K562 (cell line): ENCODE data around the gene SLC4A2. TPM values are rescaled to one million over a fixed set of nuclear protein-coding genes. Genes with fewer than 3 reads are reported as not detected.

Experiments
- BCL6 ChIP-seq: fragments of 250-450 bp; sonication (Bioruptor Pico); IDR thresholded peaks from 2 replicates; pipeline ENCODE4 v1.4.0; 2020
- BRD9 ChIP-seq: fragments of 450-650 bp; IDR thresholded peaks from 2 replicates; pipeline ENCODE4 v1.6.1; 2018; ENCODE audit warnings: low read depth; ENCODE audit not compliant: partially characterized antibody
- CBFA2T2 ChIP-seq: fragments of 450-650 bp; conservative IDR thresholded peaks from 2 replicates; pipeline ENCODE4 v1.6.1; 2017; ENCODE audit warnings: mild to moderate bottlenecking
- CCAR2 ChIP-seq: fragments of 200-400 bp; formaldehyde crosslinking; IDR thresholded peaks from 2 replicates; pipeline ENCODE4 v1.6.1; 2017; ENCODE audit warnings: mild to moderate bottlenecking, low read depth, low read length
- CREBBP ChIP-seq: IDR thresholded peaks from one replicate; pipeline ENCODE4 v1.6.1; 2012; ENCODE audit warnings: low read depth, mild to moderate bottlenecking, control low read depth, inconsistent platforms, low read length
- ELF1 ChIP-seq: fragments of 200-800 bp; sonication (Bioruptor generic); IDR thresholded peaks from 2 replicates; pipeline ENCODE4 v1.6.1; 2016; ENCODE audit warnings: missing genetic modification characterization, missing compliant biosample characterization
- EP300 ChIP-seq: IDR thresholded peaks from 2 replicates; pipeline ENCODE4 v1.6.1; 2012; ENCODE audit warnings: low read length, improper control_type of control experiment
- ETS2 ChIP-seq: IDR thresholded peaks from 2 replicates; pipeline ENCODE4 v1.6.1; 2016; ENCODE audit warnings: borderline replicate concordance, missing genetic modification characterization, mild to moderate bottlenecking, moderate library complexity, missing compliant biosample characterization; ENCODE audit not compliant: poor library complexity, severe bottlenecking
- LARP7 ChIP-seq: fragments of 450-650 bp; IDR thresholded peaks from 2 replicates; pipeline ENCODE4 v1.6.1; 2016
- NUFIP1 ChIP-seq: fragments of 450-650 bp; IDR thresholded peaks from 2 replicates; pipeline ENCODE4 v1.6.1; 2018; ENCODE audit not compliant: partially characterized antibody
- SOX6 ChIP-seq: fragments of 450-650 bp; IDR thresholded peaks from 2 replicates; pipeline ENCODE4 v1.6.1; 2014; ENCODE audit warnings: mild to moderate bottlenecking
- ZNF217 ChIP-seq: sonication (generic); formaldehyde crosslinking; IDR thresholded peaks from 2 replicates; pipeline ENCODE4 v1.8.0; 2022; ENCODE audit warnings: mild to moderate bottlenecking, missing genetic modification reagents
- ZNF586 ChIP-seq: fragments of 450-650 bp; formaldehyde crosslinking; conservative IDR thresholded peaks from 2 replicates; pipeline ENCODE4 v1.4.0; 2020; ENCODE audit warnings: mild to moderate bottlenecking, moderate library complexity
- ZNF695 ChIP-seq: fragments of 450-650 bp; formaldehyde crosslinking; IDR thresholded peaks from 2 replicates; pipeline ENCODE4 v1.4.0; 2020; ENCODE audit warnings: mild to moderate bottlenecking, moderate library complexity
- polyA plus RNA-seq, 8 experiments: library from polyadenylated mRNA; depleted of rRNA in 4 of 8; stranded (reverse) in 5 of 8; unstranded in 3 of 8; fragments of >200 nt; fragmentation: Nextera tagmentation in 2 of 8; fragmentation: Illumina TruSeq in 1 of 8; extraction: Ambion mirVana in 2 of 8; extraction: Trizol in 1 of 8; gene quantifications; 2 replicates each; pipeline versions ENCODE4 v1.2.1 to v1.2.3, GENCODE V29; 2011 to 2014; ENCODE audit warnings: inconsistent platforms in 1 of 8, missing spikeins in 1 of 8
- total RNA-seq, 7 experiments: library from RNA; depleted of rRNA in 6 of 7; stranded (reverse); fragments of >200 nt in 6 of 7; fragmentation: Illumina TruSeq in 2 of 7; extraction: Trizol in 2 of 7; gene quantifications; 2 replicates each; pipeline versions ENCODE4 v1.2.1 to v1.2.3, GENCODE V29; 2011 to 2021; ENCODE audit warnings: low replicate concordance in 1 of 7
- TF ChIP-seq, protein P1 (sequence below): fragments of 450-650 bp; formaldehyde crosslinking; IDR thresholded peaks from 2 replicates; pipeline ENCODE4 v1.4.0; 2020; ENCODE audit warnings: mild to moderate bottlenecking, moderate library complexity
- TF ChIP-seq, protein P2 (sequence below): fragments of 450-650 bp; formaldehyde crosslinking; IDR thresholded peaks from 2 replicates; pipeline ENCODE4 v1.4.0; 2022; ENCODE audit warnings: missing genetic modification characterization
- TF ChIP-seq, protein P3 (sequence below), 2 experiments: fragments of 450-650 bp; IDR thresholded peaks; 2 replicates each; pipeline ENCODE4 v1.6.1; 2018; ENCODE audit warnings: mild to moderate bottlenecking in 2 of 2, low read depth in 1 of 2; ENCODE audit not compliant: partially characterized antibody in 2 of 2
- TF ChIP-seq, protein P4 (sequence below), 3 experiments: fragments of 200-800 bp in 1 of 3; sonication (Bioruptor generic) in 1 of 3; sonication (generic) in 1 of 3; formaldehyde crosslinking in 1 of 3; IDR thresholded peaks; 2 replicates each; pipeline versions ENCODE4 v1.6.1 to v1.8.0; 2016 to 2022; ENCODE audit warnings: mild to moderate bottlenecking in 2 of 3, missing compliant biosample characterization in 2 of 3, missing genetic modification characterization in 2 of 3, missing genetic modification reagents in 1 of 3
- TF ChIP-seq, protein P5 (sequence below): sonication (generic); formaldehyde crosslinking; IDR thresholded peaks from 2 replicates; pipeline ENCODE4 v1.8.0; 2022; ENCODE audit warnings: mild to moderate bottlenecking, low read depth, missing genetic modification reagents

The SLC4A2 gene
- total and polyA plus RNA-seq, 9 of the 15 experiments (the other 6 are each of a cell fraction or from before 2014, with no cell fraction given) = 11.4 to 375 (median 130) TPM

DNA sequence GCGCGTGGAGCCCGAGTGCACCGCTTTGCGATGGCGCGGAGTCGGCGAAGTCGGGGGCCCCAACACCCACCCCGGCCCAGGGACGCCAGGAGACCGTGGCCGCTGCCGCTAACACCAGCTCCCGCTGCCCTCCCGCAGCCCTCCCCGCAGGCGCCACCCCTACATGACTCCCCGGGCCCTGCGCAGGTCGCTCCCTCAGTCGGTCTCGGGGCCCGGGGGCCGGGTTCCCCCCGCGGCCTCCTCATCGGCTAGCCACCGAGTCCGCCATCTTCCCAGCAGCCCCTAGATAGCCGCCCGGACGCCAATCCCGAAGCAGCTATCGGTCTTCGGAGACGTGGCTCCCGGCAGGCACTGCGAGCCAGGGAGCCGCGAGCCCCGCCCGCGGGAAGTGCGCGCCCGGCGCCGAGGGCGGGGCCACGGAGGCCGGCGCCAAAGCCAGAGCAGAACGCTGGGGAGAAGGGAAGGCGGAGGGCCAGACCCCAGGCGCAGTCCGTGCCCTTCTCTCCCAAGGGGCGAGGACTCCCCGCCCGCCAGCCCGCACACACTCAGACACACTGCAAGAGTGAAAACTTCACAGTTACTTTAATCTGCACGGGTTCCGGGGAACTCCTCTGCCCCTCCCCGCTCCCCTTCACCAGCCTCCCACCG lies 21.3 kb downstream of the SLC4A2 start, which contains the start of gene FASTK (continued):
- no peak for TF ChIP-seq ZNF695
- TF ChIP-seq, protein P1, sequence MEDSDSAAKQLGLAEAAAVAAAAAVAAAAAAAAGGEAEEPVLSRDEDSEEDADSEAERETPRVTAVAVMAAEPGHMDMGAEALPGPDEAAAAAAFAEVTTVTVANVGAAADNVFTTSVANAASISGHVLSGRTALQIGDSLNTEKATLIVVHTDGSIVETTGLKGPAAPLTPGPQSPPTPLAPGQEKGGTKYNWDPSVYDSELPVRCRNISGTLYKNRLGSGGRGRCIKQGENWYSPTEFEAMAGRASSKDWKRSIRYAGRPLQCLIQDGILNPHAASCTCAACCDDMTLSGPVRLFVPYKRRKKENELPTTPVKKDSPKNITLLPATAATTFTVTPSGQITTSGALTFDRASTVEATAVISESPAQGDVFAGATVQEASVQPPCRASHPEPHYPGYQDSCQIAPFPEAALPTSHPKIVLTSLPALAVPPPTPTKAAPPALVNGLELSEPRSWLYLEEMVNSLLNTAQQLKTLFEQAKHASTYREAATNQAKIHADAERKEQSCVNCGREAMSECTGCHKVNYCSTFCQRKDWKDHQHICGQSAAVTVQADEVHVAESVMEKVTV = peak; percentile 97
- TF ChIP-seq NUFIP1 = no peak
- TF ChIP-seq, protein P2, sequence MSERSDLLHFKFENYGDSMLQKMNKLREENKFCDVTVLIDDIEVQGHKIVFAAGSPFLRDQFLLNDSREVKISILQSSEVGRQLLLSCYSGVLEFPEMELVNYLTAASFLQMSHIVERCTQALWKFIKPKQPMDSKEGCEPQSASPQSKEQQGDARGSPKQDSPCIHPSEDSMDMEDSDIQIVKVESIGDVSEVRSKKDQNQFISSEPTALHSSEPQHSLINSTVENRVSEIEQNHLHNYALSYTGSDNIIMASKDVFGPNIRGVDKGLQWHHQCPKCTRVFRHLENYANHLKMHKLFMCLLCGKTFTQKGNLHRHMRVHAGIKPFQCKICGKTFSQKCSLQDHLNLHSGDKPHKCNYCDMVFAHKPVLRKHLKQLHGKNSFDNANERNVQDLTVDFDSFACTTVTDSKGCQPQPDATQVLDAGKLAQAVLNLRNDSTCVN (CRISPR knock-in tag) = peak; percentile 60; the same call in 1 of the 2 replicates
- TF ChIP-seq SOX6 = peak; percentile 63; the same call in 1 of the 2 replicates
- no peak for TF ChIP-seq CBFA2T2
- TF ChIP-seq, protein P3, sequence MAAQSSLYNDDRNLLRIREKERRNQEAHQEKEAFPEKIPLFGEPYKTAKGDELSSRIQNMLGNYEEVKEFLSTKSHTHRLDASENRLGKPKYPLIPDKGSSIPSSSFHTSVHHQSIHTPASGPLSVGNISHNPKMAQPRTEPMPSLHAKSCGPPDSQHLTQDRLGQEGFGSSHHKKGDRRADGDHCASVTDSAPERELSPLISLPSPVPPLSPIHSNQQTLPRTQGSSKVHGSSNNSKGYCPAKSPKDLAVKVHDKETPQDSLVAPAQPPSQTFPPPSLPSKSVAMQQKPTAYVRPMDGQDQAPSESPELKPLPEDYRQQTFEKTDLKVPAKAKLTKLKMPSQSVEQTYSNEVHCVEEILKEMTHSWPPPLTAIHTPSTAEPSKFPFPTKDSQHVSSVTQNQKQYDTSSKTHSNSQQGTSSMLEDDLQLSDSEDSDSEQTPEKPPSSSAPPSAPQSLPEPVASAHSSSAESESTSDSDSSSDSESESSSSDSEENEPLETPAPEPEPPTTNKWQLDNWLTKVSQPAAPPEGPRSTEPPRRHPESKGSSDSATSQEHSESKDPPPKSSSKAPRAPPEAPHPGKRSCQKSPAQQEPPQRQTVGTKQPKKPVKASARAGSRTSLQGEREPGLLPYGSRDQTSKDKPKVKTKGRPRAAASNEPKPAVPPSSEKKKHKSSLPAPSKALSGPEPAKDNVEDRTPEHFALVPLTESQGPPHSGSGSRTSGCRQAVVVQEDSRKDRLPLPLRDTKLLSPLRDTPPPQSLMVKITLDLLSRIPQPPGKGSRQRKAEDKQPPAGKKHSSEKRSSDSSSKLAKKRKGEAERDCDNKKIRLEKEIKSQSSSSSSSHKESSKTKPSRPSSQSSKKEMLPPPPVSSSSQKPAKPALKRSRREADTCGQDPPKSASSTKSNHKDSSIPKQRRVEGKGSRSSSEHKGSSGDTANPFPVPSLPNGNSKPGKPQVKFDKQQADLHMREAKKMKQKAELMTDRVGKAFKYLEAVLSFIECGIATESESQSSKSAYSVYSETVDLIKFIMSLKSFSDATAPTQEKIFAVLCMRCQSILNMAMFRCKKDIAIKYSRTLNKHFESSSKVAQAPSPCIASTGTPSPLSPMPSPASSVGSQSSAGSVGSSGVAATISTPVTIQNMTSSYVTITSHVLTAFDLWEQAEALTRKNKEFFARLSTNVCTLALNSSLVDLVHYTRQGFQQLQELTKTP (IDR thresholded peaks at IDR 0.05; ENCODE audit: low read depth in 1 of 2, partially characterized antibody in 2 of 2) = peak in 1 of 2 experiments; percentile 91
- TF ChIP-seq BRD9 = no peak
- TF ChIP-seq LARP7 = no peak
- no peak for TF ChIP-seq BCL6 (CRISPR knock-in tag)
- peak; percentile 22; the same call in 1 of the 2 replicates for TF ChIP-seq EP300
- no peak for TF ChIP-seq ZNF586 (CRISPR knock-in tag)
- no peak for TF ChIP-seq ETS2 (tag)
- no peak for TF ChIP-seq CREBBP
- TF ChIP-seq ELF1 (tag) = no peak
- TF ChIP-seq, protein P4, sequence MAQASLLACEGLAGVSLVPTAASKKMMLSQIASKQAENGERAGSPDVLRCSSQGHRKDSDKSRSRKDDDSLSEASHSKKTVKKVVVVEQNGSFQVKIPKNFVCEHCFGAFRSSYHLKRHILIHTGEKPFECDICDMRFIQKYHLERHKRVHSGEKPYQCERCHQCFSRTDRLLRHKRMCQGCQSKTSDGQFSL (CRISPR knock-in tag; IDR thresholded peaks at IDR 0.05) = peak; percentile 61; the same call in 1 of the 2 replicates
- TF ChIP-seq, protein P4 (tag; IDR thresholded peaks at IDR 0.05) = no peak
- TF ChIP-seq CCAR2 = no peak
- TF ChIP-seq, protein P5, sequence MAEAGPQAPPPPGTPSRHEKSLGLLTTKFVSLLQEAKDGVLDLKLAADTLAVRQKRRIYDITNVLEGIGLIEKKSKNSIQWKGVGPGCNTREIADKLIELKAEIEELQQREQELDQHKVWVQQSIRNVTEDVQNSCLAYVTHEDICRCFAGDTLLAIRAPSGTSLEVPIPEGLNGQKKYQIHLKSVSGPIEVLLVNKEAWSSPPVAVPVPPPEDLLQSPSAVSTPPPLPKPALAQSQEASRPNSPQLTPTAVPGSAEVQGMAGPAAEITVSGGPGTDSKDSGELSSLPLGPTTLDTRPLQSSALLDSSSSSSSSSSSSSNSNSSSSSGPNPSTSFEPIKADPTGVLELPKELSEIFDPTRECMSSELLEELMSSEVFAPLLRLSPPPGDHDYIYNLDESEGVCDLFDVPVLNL (CRISPR knock-in tag) = 0 out of 2 replicates have a peak, but pooled peaks have one; percentile 53
- TF ChIP-seq ZNF217 (CRISPR knock-in tag) = no peak
